Heart left ventricle (tissue), 16 donors: ENCODE measurements around the gene CDCA5. TPM values are rescaled to one million over a fixed set of nuclear protein-coding genes. Genes with fewer than 3 reads are reported as not detected.

ENCODE experiments used
- ATAC-seq, 4 donors: fragments of 200-7000 bp; cut with Tn5 transposase; one replicate each; pipeline ENCODE4 v1.9.1; 2020 to 2022; ENCODE audit warnings: moderate library complexity in 4 of 4, mild to moderate bottlenecking in 3 of 4, moderate number of reproducible peaks in 1 of 4
- DNase-seq, 5 donors: peaks; one replicate each; pipeline ENCODE4 v3.0.0-alpha.2; 2020
- H3K27ac ChIP-seq, 12 donors: fragments of 200-600 bp; sonication (generic) in 4 of 12; one replicate each; pipeline versions ENCODE4 v1.5.0 to v1.8.0; 2016 to 2022; ENCODE audit warnings: mild to moderate bottlenecking in 2 of 12
- H3K27me3 ChIP-seq, 9 donors: fragments of 200-600 bp; sonication (generic) in 2 of 9; one replicate each; pipeline versions ENCODE4 v1.5.1 to v1.8.0; 2016 to 2022; ENCODE audit warnings: mild to moderate bottlenecking in 3 of 9
- H3K36me3 ChIP-seq, 9 donors: fragments of 200-600 bp; sonication (generic) in 2 of 9; one replicate each; pipeline versions ENCODE4 v1.5.0 to v1.8.0; 2018 to 2022; ENCODE audit warnings: mild to moderate bottlenecking in 2 of 9
- H3K4me1 ChIP-seq, 12 donors: fragments of 200-600 bp; sonication (generic) in 4 of 12; one replicate each; pipeline versions ENCODE4 v1.5.0 to v1.8.0; 2016 to 2022; ENCODE audit warnings: mild to moderate bottlenecking in 3 of 12
- H3K4me3 ChIP-seq, 12 donors: fragments of 200-600 bp; sonication (generic) in 4 of 12; one replicate each; pipeline versions ENCODE4 v1.5.0 to v1.8.0; 2017 to 2022; ENCODE audit warnings: mild to moderate bottlenecking in 9 of 12, moderate library complexity in 4 of 12
- H3K9me3 ChIP-seq, 12 donors: fragments of 200-600 bp; sonication (generic) in 4 of 12; one replicate each; pipeline versions ENCODE4 v1.5.0 to v1.8.0; 2016 to 2022; ENCODE audit warnings: mild to moderate bottlenecking in 1 of 12
- POLR2A ChIP-seq, 2 donors: fragments of 450-650 bp; IDR thresholded peaks; one replicate each; pipeline ENCODE4 v1.6.1; 2017; ENCODE audit warnings: antibody characterized with exemption in 2 of 2, mild to moderate bottlenecking in 2 of 2, moderate library complexity in 2 of 2
- WGBS, 4 donors: extraction: QIAGEN DNeasy Blood & Tissue Kit in 2 of 4; methylation state at CpG; one replicate each; pipeline versions ENCODE4 v1.1.5 to v1.1.7; 2013 to 2018; 5-methylcytosine and 5-hydroxymethylcytosine counted together
- intact Hi-C, 10 donors: fragments of 100-400 bp; cut with DNase I; formaldehyde crosslinking; loops; one replicate each; pipeline versions ENCODE4 v1.11.1 to v1.14.2; 2022
- polyA plus RNA-seq, 2 donors: library from polyadenylated mRNA; stranded (reverse); fragments of 200-250 nt; gene quantifications; one replicate each; pipeline ENCODE4 v1.2.3, GENCODE V29; 2013
- total RNA-seq, 9 donors: library from RNA; depleted of rRNA in 2 of 9; stranded (reverse); fragments of >200 nt in 2 of 9; fragmentation: NEBNext Ultra II Directional in 3 of 9; extraction: Animal tissue kit (Norgen Biotek cat#: 25700) in 3 of 9; gene quantifications; one replicate each; pipeline versions ENCODE4 v1.1.0 to v1.2.4, GENCODE V29; 2016 to 2023
- TF ChIP-seq, protein P1 (sequence below), 12 donors: fragments of 200-600 bp; sonication (generic) in 4 of 12; IDR thresholded peaks; one replicate each; pipeline versions ENCODE4 v1.5.0 to v1.8.0; 2018 to 2022; ENCODE audit warnings: antibody characterized with exemption in 12 of 12, mild to moderate bottlenecking in 5 of 12
- donor health status: ischemic (EF 13 %, LVEDD 7.1; RV severe dilation, severe dysfunction).
- donor health status: healthy with polysubstance abuse.
- donor health status: DM: no; HTN: yes; CAD: no.
- donor health status: DM: no; HTN: no; CAD: no.
- donor health status: ischemic (EF 25% LVEDD 6.9; RV normal size, moderate dysfunction).
- donor health status: ischemic (EF 25% LVEDD 5.7; RV mildly dilated, moderate dysfunction).
- donor health status: healthy.
- donor health status: DM: yes; HTN: yes; CAD: no.
- donor health status: ischemic (EF 35%, LVEDD 5.7; RV mildly dilated, moderate dysfunction).
- donor health status: nonischemic (EF 11% LVEDD 7.7; RV severe dilation, severe dysfunction).
- donor health status: DM: yes; HTN: yes; CAD: no.
- donor health status: PGD.
- donor health status: ischemic (EF 29% LVEDD 5.4; RV normal size, mild dysfunction).
- donor health status: nonischemic (EF 23%, LVEDD 6.1; RV moderate dilation, normal function).

Gene CDCA5
- total and polyA plus RNA-seq, 11 donors, result 0.38 to 11.6 (median 0.81) TPM

DNA sequence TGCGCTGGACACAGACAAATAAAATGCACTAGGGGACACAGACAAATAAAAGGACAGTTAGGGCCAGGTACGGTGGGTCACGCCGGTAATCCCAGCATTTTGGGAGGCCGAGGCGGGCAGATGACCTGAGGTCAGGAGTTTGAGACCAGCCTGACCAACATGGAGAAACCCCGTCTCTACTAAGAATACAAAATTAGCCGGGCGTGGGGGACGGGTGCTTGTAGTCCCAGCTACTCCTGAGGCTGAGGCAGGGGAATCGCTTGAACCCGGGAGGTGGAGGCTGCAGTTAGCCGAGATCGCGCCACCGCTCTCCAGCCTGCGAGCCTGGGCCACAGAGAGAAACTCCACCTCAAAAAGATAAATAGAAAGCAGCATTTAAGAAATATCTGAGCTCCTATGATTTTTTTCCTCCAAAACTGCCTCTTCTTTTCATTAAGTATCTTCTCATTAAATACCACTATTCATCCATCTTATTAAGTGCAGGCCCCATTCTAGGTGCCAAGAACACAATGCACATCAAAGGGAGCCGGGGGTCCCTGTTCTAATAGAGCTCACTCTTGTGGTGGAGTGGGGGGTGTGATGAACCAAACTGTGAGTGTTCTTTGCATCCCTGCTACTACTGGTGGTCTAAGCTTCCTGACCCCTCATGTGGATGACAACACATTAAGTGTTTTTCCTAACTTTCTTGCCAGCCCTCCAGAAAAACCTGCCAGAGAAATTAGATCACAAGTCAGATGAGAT lies 34.4 kb upstream of the CDCA5 start:
- Histone ChIP-seq H3K4me1 (peaks cover 0 to 63% (median 38%) of the 10 kb centered on the region in 12 donors), H3K36me3 (peaks cover 0 to 45% (median 33%) of the 10 kb centered on the region in 9 donors), H3K4me3 (peak overlapping the region in 6 of 12 donors; percentile 67 to 89 (median 81)), H3K27ac (peak overlapping the region in 8 of 12 donors; percentile 3 to 87 (median 47)), H3K9me3 (no peaks in the 10 kb centered on the region), H3K27me3 (peaks cover 0 to 2% (median 0%) of the 10 kb centered on the region in 9 donors)
- intact Hi-C loops, result loop anchor here (1.0 to 10.0 kb wide), 12 partner anchors 67 to 343 kb away; partner anchors contain the start of genes ARL2 (in 6 of the 10), CDC42BPG (in 2 of the 10), CAPN1 (in 1 of the 10) and DPF2 (in 1 of the 10)
- DNase-seq, result peak in 1 of 5 donors; percentile 17
- WGBS, 4 donors, result 77 to 86% (median 82%) methylated on average over 18 of the region's 18 CpGs
- ATAC-seq, result no peak
- TF ChIP-seq, protein P1, sequence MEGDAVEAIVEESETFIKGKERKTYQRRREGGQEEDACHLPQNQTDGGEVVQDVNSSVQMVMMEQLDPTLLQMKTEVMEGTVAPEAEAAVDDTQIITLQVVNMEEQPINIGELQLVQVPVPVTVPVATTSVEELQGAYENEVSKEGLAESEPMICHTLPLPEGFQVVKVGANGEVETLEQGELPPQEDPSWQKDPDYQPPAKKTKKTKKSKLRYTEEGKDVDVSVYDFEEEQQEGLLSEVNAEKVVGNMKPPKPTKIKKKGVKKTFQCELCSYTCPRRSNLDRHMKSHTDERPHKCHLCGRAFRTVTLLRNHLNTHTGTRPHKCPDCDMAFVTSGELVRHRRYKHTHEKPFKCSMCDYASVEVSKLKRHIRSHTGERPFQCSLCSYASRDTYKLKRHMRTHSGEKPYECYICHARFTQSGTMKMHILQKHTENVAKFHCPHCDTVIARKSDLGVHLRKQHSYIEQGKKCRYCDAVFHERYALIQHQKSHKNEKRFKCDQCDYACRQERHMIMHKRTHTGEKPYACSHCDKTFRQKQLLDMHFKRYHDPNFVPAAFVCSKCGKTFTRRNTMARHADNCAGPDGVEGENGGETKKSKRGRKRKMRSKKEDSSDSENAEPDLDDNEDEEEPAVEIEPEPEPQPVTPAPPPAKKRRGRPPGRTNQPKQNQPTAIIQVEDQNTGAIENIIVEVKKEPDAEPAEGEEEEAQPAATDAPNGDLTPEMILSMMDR (IDR thresholded peaks at IDR 0.05), result peak in 3 of 12 donors; percentile 4 to 38 (median 10)
- no peak for TF ChIP-seq POLR2A (IDR thresholded peaks at IDR 0.05)

DNA sequence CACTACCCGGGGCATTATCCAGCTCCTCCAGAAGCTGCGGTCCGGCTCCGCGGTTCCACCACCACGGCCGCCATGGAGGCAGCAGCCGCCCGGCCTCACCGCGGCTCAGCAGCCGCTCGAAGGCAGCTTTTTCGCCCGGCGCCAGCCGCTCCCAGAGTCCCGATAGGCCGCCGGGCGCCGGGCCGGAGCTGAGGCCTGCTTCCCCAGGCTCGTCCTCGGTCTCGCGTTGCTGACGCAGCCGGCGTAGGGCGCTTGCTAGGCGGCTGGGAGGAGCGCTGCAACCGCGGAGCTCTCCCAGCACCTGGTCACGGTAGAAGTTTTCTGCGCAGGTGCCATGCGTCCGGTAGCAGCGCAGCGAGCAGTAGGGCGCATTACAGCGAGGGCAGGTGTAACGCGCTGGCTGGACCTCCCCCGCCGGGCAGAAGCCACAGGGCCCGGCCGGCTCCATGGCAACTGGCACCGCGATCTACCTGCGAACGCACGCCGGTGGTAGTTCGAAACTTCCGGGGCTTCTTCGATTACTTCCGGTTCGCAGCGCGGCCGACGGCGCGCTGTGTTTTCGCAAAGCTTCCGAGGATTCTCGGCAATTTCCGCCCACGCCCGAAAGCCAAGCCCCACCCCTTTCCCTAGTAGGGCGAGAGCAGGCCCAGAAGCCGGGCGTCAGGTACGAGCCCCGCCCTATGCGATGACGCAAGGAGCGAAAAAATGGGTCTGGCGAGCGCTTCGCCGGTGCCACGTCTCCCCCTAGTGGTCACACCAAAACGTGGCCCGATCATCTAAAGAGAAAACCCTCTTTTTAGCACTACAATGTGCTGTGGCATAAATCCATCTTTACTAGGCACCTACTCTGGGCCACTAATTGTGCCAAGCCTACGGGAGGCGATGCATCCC lies 33.6 kb upstream of the CDCA5 start, which contains the start of gene ZNHIT2:
TSS of gene ZNHIT2 (minus strand) at position 496 of the 891 bp plus-strand sequence. CDS start at position 448, 48 bp downstream.
- H3K4me3 ChIP-seq, result peak within 1 kb of the TSS; percentile 67 to 99 (median 88)
- peaks cover 0 to 45% (median 33%) of the 10 kb centered on the region in 9 donors for H3K36me3 ChIP-seq
- intact Hi-C loops, result loop anchor here (1.0 to 10.0 kb wide), 13 partner anchors 21 to 343 kb away; partner anchors contain the start of genes ARL2 (in 6 of the 10), CDC42BPG (in 2 of the 10), CAPN1 (in 1 of the 10) and DPF2 (in 1 of the 10)
- peak within 1 kb of the TSS; percentile 71 to 93 (median 84) for H3K27ac ChIP-seq
- H3K4me1 ChIP-seq, result peaks cover 0 to 63% (median 40%) of the 10 kb centered on the region in 12 donors
- DNase-seq (peak; percentile 99 to 100 (median 99)), ATAC-seq (peak; percentile 82 to 89 (median 86))
- 0 to 1% (median 0%) methylated on average over 30 to 89 of the region's 89 CpGs for WGBS, 4 donors
- TF ChIP-seq, protein P1 (IDR thresholded peaks at IDR 0.05), result peak; percentile 91 to 99 (median 96)
- peak in 1 of 2 donors; percentile 55 for TF ChIP-seq POLR2A (IDR thresholded peaks at IDR 0.05)
- no peaks in the 10 kb centered on the region for H3K9me3 ChIP-seq
- H3K27me3 ChIP-seq, result peaks cover 0 to 5% (median 0%) of the 10 kb centered on the region in 9 donors

DNA sequence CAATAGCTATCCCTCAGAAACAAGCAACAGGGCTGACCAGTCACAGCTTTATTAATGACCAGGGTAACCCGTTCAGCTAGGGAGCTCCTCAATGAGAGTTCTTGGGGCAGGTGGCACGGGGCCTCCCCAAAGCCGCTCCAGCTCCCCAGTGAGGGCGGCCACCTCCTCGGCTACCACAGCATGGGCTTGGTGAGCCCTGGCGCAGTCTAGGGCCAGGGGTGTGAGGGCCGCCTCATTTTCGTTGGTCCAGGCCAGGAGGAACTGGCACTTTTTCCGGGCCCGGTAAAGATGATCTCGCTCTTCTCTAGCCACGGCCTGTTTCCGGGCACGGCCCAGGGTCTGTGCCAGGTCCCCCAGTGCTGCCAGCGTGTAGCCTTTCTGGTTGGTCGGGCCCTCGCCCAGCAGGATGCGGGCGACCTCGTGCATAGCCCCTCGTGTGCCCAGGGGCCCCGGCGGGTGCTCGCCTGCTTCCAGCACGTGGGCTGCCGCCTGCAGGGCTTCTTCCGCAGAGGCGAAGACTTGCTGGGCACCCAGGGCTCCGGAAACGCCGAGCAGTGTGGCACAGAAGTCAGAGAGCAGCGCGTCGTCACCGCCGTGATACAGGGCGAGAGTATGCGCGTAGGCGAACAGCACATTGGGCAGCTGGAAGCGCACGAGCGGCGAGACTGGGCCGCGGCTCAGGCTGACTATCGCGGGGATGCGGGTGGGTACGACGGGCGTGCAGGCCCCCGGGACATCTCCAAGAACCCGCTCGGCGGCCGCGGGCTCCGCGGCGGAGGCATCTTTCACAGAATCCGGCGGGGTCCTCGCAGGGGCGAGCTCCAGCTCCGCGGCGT lies 32.7 kb upstream of the CDCA5 start:
- ATAC-seq, result peak in 1 of 4 donors; percentile 2
- TF ChIP-seq, protein P1 (IDR thresholded peaks at IDR 0.05), result no peak
- TF ChIP-seq POLR2A (IDR thresholded peaks at IDR 0.05), result no peak
- DNase-seq, result peak in 3 of 5 donors; percentile 20 to 48 (median 47)
- H3K27me3 ChIP-seq, result peaks cover 0 to 5% (median 0%) of the 10 kb centered on the region in 9 donors
- intact Hi-C loops, result loop anchor here (1.0 to 10.0 kb wide), 10 partner anchors 20 to 342 kb away; partner anchors contain the start of genes ARL2 (in 5 of the 10), CDC42BPG (in 2 of the 10), CAPN1 (in 1 of the 10) and DPF2 (in 1 of the 10)
- H3K36me3 ChIP-seq, result peaks cover 0 to 45% (median 33%) of the 10 kb centered on the region in 9 donors
- H3K27ac ChIP-seq, result peak overlapping the region; percentile 71 to 93 (median 84)
- H3K9me3 ChIP-seq, result no peaks in the 10 kb centered on the region
- H3K4me1 ChIP-seq, result peaks cover 0 to 71% (median 46%) of the 10 kb centered on the region in 12 donors
- WGBS, 4 donors, result 21 to 35% (median 27%) methylated on average over 37 to 68 of the region's 68 CpGs
- peak overlapping the region; percentile 67 to 99 (median 88) for H3K4me3 ChIP-seq
